Chondrocyte (in vitro differentiated cells): ENCODE measurements around the gene PNCK. TPM values are rescaled to one million over a fixed set of nuclear protein-coding genes. Genes with fewer than 3 reads are reported as not detected.

Source experiments
- total RNA-seq: library from RNA; stranded (reverse); gene quantifications from 3 replicates; pipeline ENCODE4 v1.2.1, GENCODE V29; 2021

PNCK gene
- total RNA-seq, 1 donor from 2014 or later: 3.2 TPM

Other genes with a start within 250 kb of the PNCK start
- 0.80 to 1.6 TPM (median 1.6 TPM) in 3 replicates for gene TREX2, start 227.8 kb downstream of the PNCK start, total RNA-seq
- 31.3 to 43.6 TPM (median 32.3 TPM) in 3 replicates for gene HAUS7, start 203.2 kb downstream of the PNCK start, total RNA-seq
- 1,195 to 2,668 TPM (median 2,632 TPM) in 3 replicates for gene BGN, start 178.8 kb downstream of the PNCK start, total RNA-seq
- gene ATP2B3, start 156.2 kb downstream of the PNCK start, total RNA-seq: 0.17 to 0.46 TPM (median 0.37 TPM) in 3 replicates
- 17.2 to 21.9 TPM (median 17.7 TPM) in 3 replicates for gene CCNQ, start 74.7 kb downstream of the PNCK start, total RNA-seq
- 0.13 to 0.77 TPM in 2 of 3 replicates, not detected in the other for gene DUSP9, start 26.6 kb downstream of the PNCK start, total RNA-seq
- gene SLC6A8, start 14.1 kb upstream of the PNCK start, total RNA-seq: 47.6 to 71.1 TPM (median 70.6 TPM) in 3 replicates
- gene BCAP31, start 50.6 kb upstream of the PNCK start, total RNA-seq: 144 to 153 TPM (median 147 TPM) in 3 replicates
- gene ABCD1, start 51.0 kb upstream of the PNCK start, total RNA-seq: 19.0 to 25.4 TPM (median 20.3 TPM) in 3 replicates
- gene PLXNB3, start 90.4 kb upstream of the PNCK start, total RNA-seq: 8.5 to 36.3 TPM (median 34.8 TPM) in 3 replicates
- gene SRPK3, start 107.2 kb upstream of the PNCK start, total RNA-seq: 0.18 to 0.50 TPM in 2 of 3 replicates, not detected in the other
- 42.8 to 49.6 TPM (median 46.9 TPM) in 3 replicates for gene IDH3G, start 120.6 kb upstream of the PNCK start, total RNA-seq
- gene SSR4, start 120.9 kb upstream of the PNCK start, total RNA-seq: 245 to 356 TPM (median 257 TPM) in 3 replicates
- 24.8 to 27.2 TPM (median 25.4 TPM) in 3 replicates for gene PDZD4, start 156.7 kb upstream of the PNCK start, total RNA-seq
- gene L1CAM, start 212.4 kb upstream of the PNCK start, total RNA-seq: 2.2 to 2.9 TPM (median 2.5 TPM) in 3 replicates
- gene AVPR2, start 230.9 kb upstream of the PNCK start, total RNA-seq: not detected in 3 replicates